ENCODE results near the gene CCSAP.

The CCSAP gene

GRCh38 chr1:229326601-229327000, 16.2 kb downstream of the CCSAP start:
- Histone ChIP-seq H3K27ac (no peak overlapping the region), H3K4me3 (no peak overlapping the region)
- no peak for TF ChIP-seq CTCF (IDR thresholded peaks at IDR 0.05)
- DNase-seq (ENCODE audit: low spot score) = no peak

- peak overlapping the region; percentile 19 for H3K4me3 ChIP-seq
- no peak for TF ChIP-seq CTCF (IDR thresholded peaks at IDR 0.05)
- no peak for DNase-seq (ENCODE audit: low spot score)
Observed at GRCh38 chr1:229325853-229326487, 16.9 kb downstream of the CCSAP start.

GRCh38 chr1:229325401-229325800, 17.4 kb downstream of the CCSAP start:
- no peak for TF ChIP-seq CTCF (IDR thresholded peaks at IDR 0.05)
- DNase-seq (ENCODE audit: low spot score) = no peak
- Histone ChIP-seq H3K27ac (no peak overlapping the region), H3K4me3 (peak overlapping the region; percentile 19)

More at GRCh38 chr1:229325853-229326487, 16.9 kb downstream of the CCSAP start:
- no peak overlapping the region for H3K27ac ChIP-seq

- H3K4me3 ChIP-seq = no peak overlapping the region
- no peak for DNase-seq (ENCODE audit: low spot score)
- no peak overlapping the region for H3K27ac ChIP-seq
- TF ChIP-seq CTCF (IDR thresholded peaks at IDR 0.05) = no peak
Observed at GRCh38 chr1:229323885-229324553, 18.8 kb downstream of the CCSAP start.

GRCh38 chr1:229323201-229323600, 19.6 kb downstream of the CCSAP start:
- no peak for DNase-seq (ENCODE audit: low spot score)
- Histone ChIP-seq H3K27ac (no peak overlapping the region), H3K4me3 (no peak overlapping the region)
- no peak for TF ChIP-seq CTCF (IDR thresholded peaks at IDR 0.05)

GRCh38 chr1:229319487-229319886, 23.4 kb downstream of the CCSAP start:
- Histone ChIP-seq H3K4me3 (no peak overlapping the region), H3K27ac (no peak overlapping the region)
- TF ChIP-seq CTCF (IDR thresholded peaks at IDR 0.05) = no peak
- DNase-seq (ENCODE audit: low spot score) = no peak

- DNase-seq (ENCODE audit: low spot score) = no peak
- TF ChIP-seq CTCF (IDR thresholded peaks at IDR 0.05) = no peak
- H3K4me3 ChIP-seq = no peak overlapping the region
- H3K27ac ChIP-seq = no peak overlapping the region
Observed at GRCh38 chr1:229318056-229318455, 24.8 kb downstream of the CCSAP start.

Measured in coronary artery (tissue), 2 donors.